GM12878 (cell line): ENCODE data around the gene GGTA1. TPM values are rescaled to one million over a fixed set of nuclear protein-coding genes. Genes with fewer than 3 reads are reported as not detected.

ENCODE experiments used
- ATAC-seq: fragments of 200-7000 bp; cut with Tn5 transposase; 3 replicates; pipeline ENCODE4 v1.9.1; 2020; ENCODE audit warnings: mild to moderate bottlenecking, moderate library complexity
- BruUV-seq: library from RNA; stranded (reverse); fragments of 400-500 nt; replicated peaks from 2 replicates; lab custom pipeline; 2021; lab: Mats Ljungman, UMichigan
- CTCF ChIA-PET: fragments of 300-600 bp; sonication (Branson Sonifier 250); formaldehyde crosslinking; extraction: SDS; loops from one replicate; lab custom pipeline; 2021; ENCODE audit warnings: inconsistent platforms; lab: Yijun Ruan, JAX
- POLR2A ChIA-PET: fragments of 350-600 bp; formaldehyde crosslinking; extraction: SDS; loops from one replicate; lab custom pipeline; 2021; ENCODE audit warnings: inconsistent platforms; lab: Charles Lee
- RAD21 ChIA-PET: fragments of 300-600 bp; sonication (Branson Sonifier 250); formaldehyde crosslinking; loops from one replicate; lab custom pipeline; 2023; ENCODE audit warnings: antibody characterized with exemption; ENCODE audit not compliant: unreplicated experiment; lab: Charles Lee
- SMC1A ChIA-PET: fragments of 300-600 bp; sonication (Branson Sonifier 250); formaldehyde crosslinking; loops from one replicate; lab custom pipeline; 2023; ENCODE audit not compliant: unreplicated experiment, uncharacterized antibody; lab: Charles Lee
- DNase-seq: peaks from one replicate; pipeline ENCODE4 v3.0.0-alpha.2; 2011; ENCODE audit warnings: low read depth, low spot score
- FAIRE-seq: peaks from 3 replicates; lab custom pipeline; 2011; peaks lifted over from hg19 to GRCh38; lab: Jason Lieb, UNC
- H2AFZ ChIP-seq: 2 replicates; pipeline ENCODE4 v1.6.0; 2011; ENCODE audit warnings: low read depth, low read length, control low read depth; ENCODE audit not compliant: control insufficient read depth
- H3K27ac ChIP-seq: 2 replicates; pipeline ENCODE4 v1.5.1; 2011; ENCODE audit warnings: control low read depth; ENCODE audit not compliant: control insufficient read depth, insufficient read depth
- H3K27me3 ChIP-seq, 2 experiments: replicated peaks in 1 of 2; 2 replicates each; pipeline versions ENCODE4 v1.6.0 to v1.6.1; 2011; ENCODE audit warnings: low read length in 1 of 2; ENCODE audit not compliant: control insufficient read depth in 2 of 2, insufficient read depth in 2 of 2
- H3K36me3 ChIP-seq, 2 experiments: 2 replicates each; pipeline ENCODE4 v1.5.1; 2011; ENCODE audit warnings: low read length in 1 of 2; ENCODE audit not compliant: control insufficient read depth in 2 of 2, insufficient read depth in 2 of 2
- H3K4me1 ChIP-seq: 2 replicates; pipeline ENCODE4 v1.6.1; 2011; ENCODE audit warnings: mild to moderate bottlenecking, low read length, moderate library complexity, mixed read lengths; ENCODE audit not compliant: control insufficient read depth, insufficient read depth
- H3K4me2 ChIP-seq: 2 replicates; pipeline ENCODE4 v1.6.0; 2011; ENCODE audit warnings: control low read depth; ENCODE audit not compliant: control insufficient read depth, insufficient read depth
- H3K4me3 ChIP-seq: fragments of 200-600 bp; sonication (generic); 2 replicates; pipeline ENCODE4 v1.5.1; 2016
- H3K79me2 ChIP-seq: 2 replicates; pipeline ENCODE4 v1.6.0; 2011; ENCODE audit warnings: low read length; ENCODE audit not compliant: control insufficient read depth, insufficient read depth
- H3K9ac ChIP-seq: 2 replicates; pipeline ENCODE4 v1.8.0; 2011; ENCODE audit warnings: low read length, control low read depth, mixed read lengths; ENCODE audit not compliant: control insufficient read depth, insufficient read depth
- H3K9me3 ChIP-seq: replicated peaks from 3 replicates; pipeline ENCODE4 v1.5.1; 2011; ENCODE audit warnings: mild to moderate bottlenecking, low read length; ENCODE audit not compliant: control insufficient read depth, insufficient read depth
- H4K20me1 ChIP-seq: 2 replicates; pipeline ENCODE4 v1.6.0; 2011; ENCODE audit not compliant: control insufficient read depth, insufficient read depth
- LARP7 ChIP-seq: fragments of 450-650 bp; IDR thresholded peaks from 2 replicates; pipeline ENCODE4 v1.6.1; 2017; ENCODE audit warnings: mild to moderate bottlenecking
- RB1 ChIP-seq: fragments of 450-650 bp; formaldehyde crosslinking; IDR thresholded peaks from 2 replicates; pipeline ENCODE4 v1.6.1; 2017; ENCODE audit warnings: mild to moderate bottlenecking, borderline replicate concordance
- SMAD1 ChIP-seq: fragments of 450-650 bp; IDR thresholded peaks from 2 replicates; pipeline ENCODE4 v1.6.1; 2018; ENCODE audit warnings: mild to moderate bottlenecking, low read depth; ENCODE audit not compliant: partially characterized antibody
- SREBF2 ChIP-seq: IDR thresholded peaks from 2 replicates; pipeline ENCODE4 v1.6.1; 2012; ENCODE audit warnings: mild to moderate bottlenecking, low read length
- TBL1XR1 ChIP-seq: IDR thresholded peaks from 2 replicates; pipeline ENCODE4 v1.6.1; 2012; ENCODE audit warnings: low read depth, low read length, improper control_type of control experiment
- ZNF207 ChIP-seq: fragments of 450-650 bp; IDR thresholded peaks from 2 replicates; pipeline ENCODE4 v1.6.1; 2014; ENCODE audit warnings: antibody characterized with exemption, mild to moderate bottlenecking, borderline replicate concordance
- ZNF274 ChIP-seq: IDR thresholded peaks from one replicate; pipeline ENCODE4 v1.8.0; 2011; ENCODE audit not compliant: insufficient read length, insufficient read depth
- WGBS: methylation state at CpG from one replicate; pipeline ENCODE4 v1.1.6; 2016; ENCODE audit warnings: low lambda C conversion rate; ENCODE audit not compliant: insufficient replicate concordance, insufficient coverage; ENCODE audit errors: missing lambda C conversion rate; 5-methylcytosine and 5-hydroxymethylcytosine counted together
- in situ Hi-C: fragments of 300-500 bp; cut with MboI; formaldehyde crosslinking; loops from 9 replicates; pipeline ENCODE4 v1.14.3; 2018; ENCODE audit warnings: mixed read lengths
- intact Hi-C: fragments of 100-400 bp; cut with micrococcal nuclease; formaldehyde crosslinking; loops from one replicate; pipeline ENCODE4 v1.14.2; 2022; ENCODE audit not compliant: unreplicated experiment
- polyA plus RNA-seq, 11 experiments: library from polyadenylated mRNA; depleted of rRNA in 4 of 11; unstranded in 6 of 11; stranded (reverse) in 5 of 11; fragments of >200 nt; fragmentation: Nextera tagmentation in 4 of 11; fragmentation: Illumina TruSeq in 1 of 11; extraction: Ambion mirVana in 4 of 11; extraction: Trizol in 1 of 11; gene quantifications; 1 replicate in 1 of 11; 2 replicates in 10 of 11; pipeline versions ENCODE4 v1.2.1 to v1.2.3, GENCODE V29; 2011 to 2016; ENCODE audit warnings: inconsistent platforms in 2 of 11, missing spikeins in 2 of 11, low read depth in 1 of 11
- total RNA-seq, 4 experiments: library from RNA; depleted of rRNA in 3 of 4; stranded (reverse); fragments of >200 nt in 3 of 4; fragmentation: Illumina TruSeq in 1 of 4; extraction: Trizol in 1 of 4; gene quantifications; 2 replicates each; pipeline versions ENCODE4 v1.2.1 to v1.2.3, GENCODE V29; 2013 to 2021

GGTA1 gene
- total and polyA plus RNA-seq, 10 of the 15 experiments (the other 5 are each of a cell fraction or from before 2014, with no cell fraction given): 0.09 to 0.65 (median 0.17) TPM; not detected in 2

GRCh38 chr9:121405899-121406298, 93.7 kb downstream of the GGTA1 start:
- no peak overlapping the region for H3K4me3 ChIP-seq
- in situ Hi-C loops: no loop called here
- H3K27ac ChIP-seq: no peak overlapping the region
- H4K20me1 ChIP-seq: no peaks in the 10 kb centered on the region
- no peaks in the 10 kb centered on the region for H3K4me1 ChIP-seq
- ChIA-PET POLR2A (no interaction called here), CTCF (interaction anchor here (1.3 to 1.7 kb wide), 2 partner anchors 86 to 192 kb away, joined by 4 to 10 read pairs; no protein-coding TSS in a partner anchor), SMC1A (interaction anchor here (0.7 kb wide), 1 partner anchor 359 kb away, joined by 3 read pairs; no protein-coding TSS in a partner anchor), RAD21 (interaction anchor here (0.7 kb wide), 1 partner anchor 41 kb away, joined by 3 read pairs; no protein-coding TSS in a partner anchor)
- no peak for DNase-seq
- no peaks in the 10 kb centered on the region for H3K27me3 ChIP-seq
- 5% methylated on average over 1 of the region's 1 CpG for WGBS
- no TSS peak for BruUV-seq
- no peak overlapping the region for H3K4me2 ChIP-seq
- no peaks in the 10 kb centered on the region; the same call in 2 of the 3 replicates for H3K9me3 ChIP-seq
- H3K79me2 ChIP-seq: no peaks in the 10 kb centered on the region
- no peak for FAIRE-seq
- no peak overlapping the region for H3K9ac ChIP-seq
- no peak for ATAC-seq
- H2AFZ ChIP-seq: no peak overlapping the region
- intact Hi-C loops: loop anchor here (10.0 kb wide), 1 partner anchor 421 kb away; no protein-coding TSS in a partner anchor
- TF ChIP-seq RB1 (no peak), ZNF207 (no peak), SREBF2 (no peak), ZNF274 (no peak), LARP7 (no peak), SMAD1 (no peak), TBL1XR1 (no peak)
- H3K36me3 ChIP-seq: no peaks in the 10 kb centered on the region

Other genes with a start within 250 kb of the GGTA1 start
- gene GSN, start 231.7 kb downstream of the GGTA1 start, total RNA-seq (2014; rRNA removed): 6.3 and 8.1 TPM in 2 replicates
- gene GSN, start 231.7 kb downstream of the GGTA1 start, total RNA-seq (2014; rRNA removed; fragmentation: Illumina TruSeq; extraction: Trizol): 5.1 and 5.9 TPM in 2 replicates
- 6.5 and 7.7 TPM in 2 replicates for gene GSN, start 231.7 kb downstream of the GGTA1 start, total RNA-seq (2021)
- gene GSN, start 231.7 kb downstream of the GGTA1 start, polyA plus RNA-seq (2011; rRNA removed): 6.1 and 7.8 TPM in 2 replicates
- 3.9 and 6.5 TPM in 2 replicates for gene GSN, start 231.7 kb downstream of the GGTA1 start, polyA plus RNA-seq (2014; fragmentation: Illumina TruSeq; extraction: Trizol)
- under 1 TPM; 0.66 to 0.84 TPM for gene GSN, start 231.7 kb downstream of the GGTA1 start, polyA plus RNA-seq (2014; fragmentation: Nextera tagmentation; extraction: Ambion mirVana)
- 9.2 and 9.8 TPM in 2 replicates for gene GSN, start 231.7 kb downstream of the GGTA1 start, polyA plus RNA-seq (2014; rRNA removed)
- 1 to 10 TPM; 5.2 to 6.1 TPM for gene GSN, start 231.7 kb downstream of the GGTA1 start, polyA plus RNA-seq (2016; fragmentation: Nextera tagmentation; extraction: Ambion mirVana)
- 36.0 and 43.0 TPM in 2 replicates for gene STOM, start 129.6 kb downstream of the GGTA1 start, total RNA-seq (2014; rRNA removed)
- gene STOM, start 129.6 kb downstream of the GGTA1 start, total RNA-seq (2014; rRNA removed; fragmentation: Illumina TruSeq; extraction: Trizol): 45.0 and 45.4 TPM in 2 replicates
- gene STOM, start 129.6 kb downstream of the GGTA1 start, total RNA-seq (2021): 47.4 and 49.8 TPM in 2 replicates
- 6.7 and 7.6 TPM in 2 replicates for gene STOM, start 129.6 kb downstream of the GGTA1 start, polyA plus RNA-seq (2011; rRNA removed)
- 41.2 and 50.9 TPM in 2 replicates for gene STOM, start 129.6 kb downstream of the GGTA1 start, polyA plus RNA-seq (2014; fragmentation: Illumina TruSeq; extraction: Trizol)
- 10 to 100 TPM; 20.6 to 34.5 TPM for gene STOM, start 129.6 kb downstream of the GGTA1 start, polyA plus RNA-seq (2014; fragmentation: Nextera tagmentation; extraction: Ambion mirVana)
- gene STOM, start 129.6 kb downstream of the GGTA1 start, polyA plus RNA-seq (2014; rRNA removed): 33.2 and 38.3 TPM in 2 replicates
- gene STOM, start 129.6 kb downstream of the GGTA1 start, polyA plus RNA-seq (2016; fragmentation: Nextera tagmentation; extraction: Ambion mirVana): 10 to 100 TPM; 42.6 to 44.0 TPM
- 0.11 TPM in 1 of 2 replicates, not detected in the other for gene DAB2IP, start 151.8 kb upstream of the GGTA1 start, total RNA-seq (2014; rRNA removed)
- gene DAB2IP, start 151.8 kb upstream of the GGTA1 start, total RNA-seq (2014; rRNA removed; fragmentation: Illumina TruSeq; extraction: Trizol): not detected in 2 replicates
- 0.19 and 0.38 TPM in 2 replicates for gene DAB2IP, start 151.8 kb upstream of the GGTA1 start, total RNA-seq (2021)
- 0.16 and 0.26 TPM in 2 replicates for gene DAB2IP, start 151.8 kb upstream of the GGTA1 start, polyA plus RNA-seq (2011; rRNA removed)
- gene DAB2IP, start 151.8 kb upstream of the GGTA1 start, polyA plus RNA-seq (2014; fragmentation: Illumina TruSeq; extraction: Trizol): 0.03 TPM in 1 of 2 replicates, not detected in the other
- not detected for gene DAB2IP, start 151.8 kb upstream of the GGTA1 start, polyA plus RNA-seq (2014; fragmentation: Nextera tagmentation; extraction: Ambion mirVana)
- 0.01 and 0.03 TPM in 2 replicates for gene DAB2IP, start 151.8 kb upstream of the GGTA1 start, polyA plus RNA-seq (2014; rRNA removed)
- gene DAB2IP, start 151.8 kb upstream of the GGTA1 start, polyA plus RNA-seq (2016; fragmentation: Nextera tagmentation; extraction: Ambion mirVana): not detected